ENCODE results near the gene NPHS1.

DNA sequence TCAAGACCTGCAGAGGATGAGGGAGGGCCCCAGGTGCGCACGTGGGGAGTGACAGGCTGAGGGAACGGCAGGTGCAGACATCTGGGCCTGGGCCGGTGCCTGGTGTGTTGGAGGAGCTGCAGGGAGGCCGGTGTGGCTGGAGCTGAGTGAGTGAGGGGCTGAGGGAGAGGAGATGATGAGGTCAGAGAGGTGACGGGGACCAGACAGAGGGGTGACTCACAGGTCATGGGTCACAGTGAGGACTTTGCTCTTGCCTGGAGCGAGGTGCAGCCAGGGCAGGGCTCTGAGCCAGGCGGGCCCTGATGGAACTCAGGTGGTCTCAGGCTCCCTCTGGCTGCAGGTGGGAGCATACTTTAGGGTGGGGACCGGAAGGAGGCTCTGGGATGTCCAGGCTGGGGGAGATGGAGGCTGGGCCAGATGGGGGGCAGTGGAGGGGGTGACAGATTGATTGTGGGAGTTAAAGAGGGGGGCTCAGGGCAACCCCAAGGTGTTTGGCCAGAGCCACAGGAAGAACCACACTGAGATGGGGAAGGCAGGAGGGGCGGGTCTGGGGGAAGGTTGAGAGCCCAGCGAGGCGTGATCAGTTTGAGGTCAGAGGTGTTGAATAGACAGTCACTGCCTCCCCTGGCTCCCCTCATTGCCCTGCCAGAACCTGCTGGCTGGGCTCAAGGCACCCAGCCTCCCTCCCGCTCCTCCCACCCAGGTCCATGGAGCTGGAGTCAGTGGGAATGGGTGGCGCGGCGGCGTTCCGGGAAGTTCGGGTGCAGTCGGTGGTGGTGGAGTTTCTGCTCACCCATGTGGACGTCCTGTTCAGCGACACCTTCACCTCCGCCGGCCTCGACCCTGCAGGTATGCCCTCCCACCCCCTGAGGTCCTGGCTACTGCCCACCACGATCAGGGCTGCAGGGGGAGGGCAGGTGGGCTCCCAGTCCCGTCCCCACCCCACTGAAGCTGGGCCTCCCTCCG, 68.6 kb downstream of the NPHS1 start:
- TF ChIP-seq, protein P1, sequence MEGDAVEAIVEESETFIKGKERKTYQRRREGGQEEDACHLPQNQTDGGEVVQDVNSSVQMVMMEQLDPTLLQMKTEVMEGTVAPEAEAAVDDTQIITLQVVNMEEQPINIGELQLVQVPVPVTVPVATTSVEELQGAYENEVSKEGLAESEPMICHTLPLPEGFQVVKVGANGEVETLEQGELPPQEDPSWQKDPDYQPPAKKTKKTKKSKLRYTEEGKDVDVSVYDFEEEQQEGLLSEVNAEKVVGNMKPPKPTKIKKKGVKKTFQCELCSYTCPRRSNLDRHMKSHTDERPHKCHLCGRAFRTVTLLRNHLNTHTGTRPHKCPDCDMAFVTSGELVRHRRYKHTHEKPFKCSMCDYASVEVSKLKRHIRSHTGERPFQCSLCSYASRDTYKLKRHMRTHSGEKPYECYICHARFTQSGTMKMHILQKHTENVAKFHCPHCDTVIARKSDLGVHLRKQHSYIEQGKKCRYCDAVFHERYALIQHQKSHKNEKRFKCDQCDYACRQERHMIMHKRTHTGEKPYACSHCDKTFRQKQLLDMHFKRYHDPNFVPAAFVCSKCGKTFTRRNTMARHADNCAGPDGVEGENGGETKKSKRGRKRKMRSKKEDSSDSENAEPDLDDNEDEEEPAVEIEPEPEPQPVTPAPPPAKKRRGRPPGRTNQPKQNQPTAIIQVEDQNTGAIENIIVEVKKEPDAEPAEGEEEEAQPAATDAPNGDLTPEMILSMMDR (IDR thresholded peaks at IDR 0.05), result no peak
- no peak for TF ChIP-seq POLR2A (IDR thresholded peaks at IDR 0.05)
